ENCODE data around the gene ANXA8.

DNA sequence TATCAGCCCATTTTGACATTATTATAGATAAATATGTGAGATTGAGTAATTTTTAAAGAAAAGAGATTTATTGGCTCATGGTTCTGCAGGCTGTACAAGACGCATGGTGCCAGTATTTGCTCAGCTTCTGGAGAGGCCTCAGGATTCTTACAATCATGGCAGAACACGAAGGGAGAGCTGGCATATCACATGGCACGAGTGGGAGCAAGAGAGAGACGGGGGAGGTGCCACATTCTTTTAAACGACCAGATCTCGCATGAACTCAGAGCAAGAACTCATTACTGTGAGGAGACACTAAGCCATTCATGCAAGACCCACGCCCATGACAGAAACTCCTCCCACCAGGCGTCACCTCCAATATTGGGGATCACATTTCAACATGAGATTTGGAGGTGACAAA lies 59.7 kb downstream of the ANXA8 start:
- TF ChIP-seq, protein P1, sequence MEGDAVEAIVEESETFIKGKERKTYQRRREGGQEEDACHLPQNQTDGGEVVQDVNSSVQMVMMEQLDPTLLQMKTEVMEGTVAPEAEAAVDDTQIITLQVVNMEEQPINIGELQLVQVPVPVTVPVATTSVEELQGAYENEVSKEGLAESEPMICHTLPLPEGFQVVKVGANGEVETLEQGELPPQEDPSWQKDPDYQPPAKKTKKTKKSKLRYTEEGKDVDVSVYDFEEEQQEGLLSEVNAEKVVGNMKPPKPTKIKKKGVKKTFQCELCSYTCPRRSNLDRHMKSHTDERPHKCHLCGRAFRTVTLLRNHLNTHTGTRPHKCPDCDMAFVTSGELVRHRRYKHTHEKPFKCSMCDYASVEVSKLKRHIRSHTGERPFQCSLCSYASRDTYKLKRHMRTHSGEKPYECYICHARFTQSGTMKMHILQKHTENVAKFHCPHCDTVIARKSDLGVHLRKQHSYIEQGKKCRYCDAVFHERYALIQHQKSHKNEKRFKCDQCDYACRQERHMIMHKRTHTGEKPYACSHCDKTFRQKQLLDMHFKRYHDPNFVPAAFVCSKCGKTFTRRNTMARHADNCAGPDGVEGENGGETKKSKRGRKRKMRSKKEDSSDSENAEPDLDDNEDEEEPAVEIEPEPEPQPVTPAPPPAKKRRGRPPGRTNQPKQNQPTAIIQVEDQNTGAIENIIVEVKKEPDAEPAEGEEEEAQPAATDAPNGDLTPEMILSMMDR (conservative IDR thresholded peaks at IDR 0.05 in 1 of 2, IDR thresholded peaks at IDR 0.05 in 1 of 2; ENCODE audit: low read depth in 1 of 2, low read length in 2 of 2) = no peak
- no peak for TF ChIP-seq EZH2 (IDR thresholded peaks at IDR 0.05; ENCODE audit: low read length, missing control alignments)
